Measurements from ENCODE around the gene ZSWIM8. TPM values are rescaled to one million over a fixed set of nuclear protein-coding genes. Genes with fewer than 3 reads are reported as not detected.

The ZSWIM8 gene
- total RNA-seq, 1 donor from 2014 or later, result 46.2 TPM

DNA sequence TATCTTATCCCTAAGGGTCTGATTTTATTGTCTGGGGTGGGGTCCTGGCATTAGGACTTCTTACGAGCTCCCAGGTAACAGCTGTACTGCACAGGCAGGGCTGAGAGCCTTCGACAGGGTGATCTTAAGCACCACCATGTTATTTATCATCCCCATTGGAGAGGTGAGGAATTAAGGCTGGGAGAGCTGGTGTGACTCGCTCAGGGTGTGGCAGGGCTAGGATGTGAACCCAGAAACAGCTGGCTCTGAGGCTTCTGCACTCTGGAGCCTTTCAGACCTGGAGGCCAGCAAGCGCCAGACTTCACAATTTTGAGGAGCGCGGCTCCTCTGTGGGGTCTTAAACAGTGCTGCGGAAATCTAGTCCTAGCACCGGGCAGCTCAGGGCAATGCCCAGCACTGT is 53.4 kb downstream of the ZSWIM8 start:
- Histone ChIP-seq H3K27me3 (ENCODE audit: low read depth) (no peaks in the 10 kb centered on the region), H3K9me3 (replicated peaks) (no peaks in the 10 kb centered on the region), H3K4me1 (no peaks in the 10 kb centered on the region), H3K36me3 (peaks cover 65% of the 10 kb centered on the region), H3K4me3 (no peak overlapping the region), H3K27ac (replicated peaks) (no peak overlapping the region)
- TF ChIP-seq, protein P1, sequence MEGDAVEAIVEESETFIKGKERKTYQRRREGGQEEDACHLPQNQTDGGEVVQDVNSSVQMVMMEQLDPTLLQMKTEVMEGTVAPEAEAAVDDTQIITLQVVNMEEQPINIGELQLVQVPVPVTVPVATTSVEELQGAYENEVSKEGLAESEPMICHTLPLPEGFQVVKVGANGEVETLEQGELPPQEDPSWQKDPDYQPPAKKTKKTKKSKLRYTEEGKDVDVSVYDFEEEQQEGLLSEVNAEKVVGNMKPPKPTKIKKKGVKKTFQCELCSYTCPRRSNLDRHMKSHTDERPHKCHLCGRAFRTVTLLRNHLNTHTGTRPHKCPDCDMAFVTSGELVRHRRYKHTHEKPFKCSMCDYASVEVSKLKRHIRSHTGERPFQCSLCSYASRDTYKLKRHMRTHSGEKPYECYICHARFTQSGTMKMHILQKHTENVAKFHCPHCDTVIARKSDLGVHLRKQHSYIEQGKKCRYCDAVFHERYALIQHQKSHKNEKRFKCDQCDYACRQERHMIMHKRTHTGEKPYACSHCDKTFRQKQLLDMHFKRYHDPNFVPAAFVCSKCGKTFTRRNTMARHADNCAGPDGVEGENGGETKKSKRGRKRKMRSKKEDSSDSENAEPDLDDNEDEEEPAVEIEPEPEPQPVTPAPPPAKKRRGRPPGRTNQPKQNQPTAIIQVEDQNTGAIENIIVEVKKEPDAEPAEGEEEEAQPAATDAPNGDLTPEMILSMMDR (IDR thresholded peaks at IDR 0.05; ENCODE audit: borderline replicate concordance), result no peak
- intact Hi-C loops (cut with micrococcal nuclease), result no loop called here
- no peak for DNase-seq

DNA sequence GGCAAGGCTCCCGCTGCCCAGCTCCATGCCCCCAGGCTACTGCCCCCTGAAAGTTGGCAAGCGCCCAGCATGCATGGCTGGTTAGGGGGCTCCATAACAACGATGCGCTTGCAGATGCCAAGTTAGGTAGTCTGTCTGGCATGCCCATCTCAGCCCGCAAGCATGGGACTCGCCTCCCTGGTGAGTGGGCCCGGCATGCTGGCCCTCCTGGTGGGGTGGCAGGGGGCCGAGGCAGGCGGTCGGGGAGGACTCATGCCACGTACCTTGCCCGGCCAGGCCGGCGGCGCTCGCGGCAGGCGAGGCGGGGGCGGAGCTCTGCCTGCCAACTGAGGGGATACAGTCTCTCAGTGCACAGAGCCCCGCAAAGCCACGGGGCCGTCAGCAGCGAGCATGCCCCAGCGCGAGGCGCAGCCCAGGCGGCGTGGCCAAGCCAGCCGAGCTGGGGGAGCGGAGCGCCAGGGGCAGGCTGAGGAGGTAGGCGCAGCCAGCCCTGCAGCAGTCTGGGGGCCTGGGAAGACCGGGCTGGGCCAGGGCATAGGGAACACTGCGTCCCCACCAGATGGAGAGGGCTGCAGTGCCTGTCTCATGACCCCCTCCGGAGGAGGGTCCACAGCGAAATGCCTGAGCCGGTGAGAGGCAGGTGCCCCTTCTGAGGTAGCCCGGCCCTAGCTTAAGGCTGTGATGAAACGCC is 54.0 kb downstream of the ZSWIM8 start:
- intact Hi-C loops (cut with micrococcal nuclease), result no loop called here
- Histone ChIP-seq H3K4me3 (no peak overlapping the region), H3K27ac (replicated peaks) (no peak overlapping the region), H3K9me3 (replicated peaks) (no peaks in the 10 kb centered on the region), H3K36me3 (peaks cover 71% of the 10 kb centered on the region), H3K27me3 (ENCODE audit: low read depth) (no peaks in the 10 kb centered on the region), H3K4me1 (no peaks in the 10 kb centered on the region)
- TF ChIP-seq, protein P1 (IDR thresholded peaks at IDR 0.05; ENCODE audit: borderline replicate concordance), result no peak
- DNase-seq, result no peak

DNA sequence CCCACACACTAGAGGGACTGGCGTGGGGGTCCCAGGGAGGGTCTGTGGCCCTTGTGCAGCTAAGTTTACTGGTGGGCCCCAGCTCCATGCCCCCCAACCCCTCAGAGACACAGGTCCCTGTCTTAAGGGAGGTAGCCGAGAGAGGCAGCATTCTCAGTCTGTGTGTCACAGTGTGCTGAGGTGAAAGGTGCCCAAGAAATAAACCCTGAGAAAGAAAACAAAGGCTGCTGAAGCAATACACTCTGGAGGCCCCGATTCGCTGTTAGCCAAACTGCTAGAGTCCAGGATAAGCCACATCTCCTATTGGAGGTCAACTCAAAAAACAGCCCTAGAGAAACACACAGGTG is 54.6 kb downstream of the ZSWIM8 start:
- TF ChIP-seq, protein P1 (IDR thresholded peaks at IDR 0.05; ENCODE audit: borderline replicate concordance), result no peak
- no peaks in the 10 kb centered on the region for H3K4me1 ChIP-seq
- no peak for DNase-seq
- no peak overlapping the region for H3K27ac ChIP-seq (replicated peaks)
- no peak overlapping the region for H3K4me3 ChIP-seq
- H3K27me3 ChIP-seq (ENCODE audit: low read depth), result no peaks in the 10 kb centered on the region
- peaks cover 71% of the 10 kb centered on the region for H3K36me3 ChIP-seq
- intact Hi-C loops (cut with micrococcal nuclease), result no loop called here
- H3K9me3 ChIP-seq (replicated peaks), result no peaks in the 10 kb centered on the region

DNA sequence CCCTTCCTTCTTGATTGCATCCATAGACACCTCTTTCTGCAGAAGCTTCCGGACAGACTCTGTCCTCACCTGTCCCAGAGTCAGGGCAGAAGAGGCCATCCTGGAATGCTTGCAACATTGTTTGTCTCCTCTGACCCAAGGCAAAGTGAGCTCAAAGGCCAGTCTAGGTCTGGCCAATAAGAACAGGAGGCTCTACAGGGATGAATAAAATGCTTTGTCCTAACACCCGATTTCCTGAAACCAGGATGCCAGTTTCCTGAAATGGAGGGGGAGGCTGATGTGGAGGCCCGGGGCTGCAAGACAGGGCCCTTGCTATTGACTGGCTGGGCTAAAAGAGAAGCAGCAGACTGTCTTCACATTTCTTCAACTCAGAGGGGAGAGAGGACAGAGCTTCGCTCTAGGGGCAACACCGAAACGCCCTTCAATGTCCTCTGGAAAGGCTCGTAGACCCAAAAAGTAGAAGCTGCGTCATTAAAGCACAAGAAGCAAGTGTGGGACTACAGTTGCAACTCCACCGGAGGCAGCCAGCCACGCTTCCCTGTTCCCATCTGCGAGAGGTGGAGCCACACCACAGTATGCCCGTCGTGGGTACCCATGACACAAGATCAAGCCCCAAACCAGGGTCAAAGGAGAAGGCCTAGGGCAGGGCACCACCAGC is 55.1 kb downstream of the ZSWIM8 start:
- intact Hi-C loops (cut with micrococcal nuclease), result no loop called here
- peaks cover 71% of the 10 kb centered on the region for H3K36me3 ChIP-seq
- TF ChIP-seq, protein P1 (IDR thresholded peaks at IDR 0.05; ENCODE audit: borderline replicate concordance), result no peak
- no peaks in the 10 kb centered on the region for H3K4me1 ChIP-seq
- no peak overlapping the region for H3K27ac ChIP-seq (replicated peaks)
- no peak overlapping the region for H3K4me3 ChIP-seq
- no peaks in the 10 kb centered on the region for H3K27me3 ChIP-seq (ENCODE audit: low read depth)
- H3K9me3 ChIP-seq (replicated peaks), result no peaks in the 10 kb centered on the region
- no peak for DNase-seq

DNA sequence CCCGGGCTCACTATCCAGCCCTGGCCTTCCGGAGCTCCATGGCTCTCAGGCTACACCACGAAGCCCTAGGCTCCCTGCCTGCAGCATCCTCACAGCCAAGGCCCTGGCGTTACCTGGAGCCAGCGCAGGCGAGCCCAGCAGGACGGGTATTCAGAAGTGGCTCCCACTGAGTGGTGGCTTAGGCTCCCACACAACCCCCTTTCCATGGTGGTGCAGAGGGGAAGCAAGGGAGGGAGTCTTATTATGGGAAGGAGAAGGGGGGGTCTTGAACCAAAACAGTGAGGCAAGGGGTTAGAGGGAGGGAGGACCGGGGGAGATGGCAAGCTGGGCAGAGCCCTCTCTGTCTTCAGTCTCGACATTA is 55.6 kb downstream of the ZSWIM8 start:
- DNase-seq, result no peak
- Histone ChIP-seq H3K27ac (replicated peaks) (no peak overlapping the region), H3K4me3 (no peak overlapping the region), H3K4me1 (no peaks in the 10 kb centered on the region), H3K9me3 (replicated peaks) (no peaks in the 10 kb centered on the region), H3K27me3 (ENCODE audit: low read depth) (no peaks in the 10 kb centered on the region), H3K36me3 (peaks cover 68% of the 10 kb centered on the region)
- TF ChIP-seq, protein P1 (IDR thresholded peaks at IDR 0.05; ENCODE audit: borderline replicate concordance), result no peak
- intact Hi-C loops (cut with micrococcal nuclease), result no loop called here
